NAMALWA (cell line): ENCODE data around the gene EFNB3.

ENCODE experiments used
- DNase-seq: peaks from one replicate; pipeline ENCODE4 v3.0.0-alpha.2; 2015; ENCODE audit warnings: low spot score

Gene EFNB3

GRCh38 chr17:7717756-7718350, 12.9 kb downstream of the EFNB3 start:
- DNase-seq = no peak

DNA sequence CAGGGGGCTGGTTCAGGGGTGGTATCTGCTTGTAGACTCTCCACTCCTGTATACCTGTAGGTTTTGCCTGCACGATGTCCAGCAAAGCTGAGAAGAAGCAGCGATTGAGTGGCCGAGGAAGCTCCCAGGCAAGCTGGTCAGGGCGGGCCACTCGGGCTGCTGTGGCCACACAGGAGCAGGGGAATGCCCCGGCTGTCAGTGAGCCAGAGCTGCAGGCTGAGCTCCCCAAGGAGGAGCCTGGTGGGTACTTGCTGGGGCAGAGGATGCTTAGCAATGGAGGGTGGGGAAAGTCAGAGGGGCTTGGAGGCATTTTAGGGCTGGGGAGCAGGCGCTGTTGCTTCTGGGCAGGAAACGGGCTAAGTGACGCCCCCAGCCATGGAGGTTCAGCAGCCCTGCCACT, 14.7 kb downstream of the EFNB3 start:
- DNase-seq = no peak

DNA sequence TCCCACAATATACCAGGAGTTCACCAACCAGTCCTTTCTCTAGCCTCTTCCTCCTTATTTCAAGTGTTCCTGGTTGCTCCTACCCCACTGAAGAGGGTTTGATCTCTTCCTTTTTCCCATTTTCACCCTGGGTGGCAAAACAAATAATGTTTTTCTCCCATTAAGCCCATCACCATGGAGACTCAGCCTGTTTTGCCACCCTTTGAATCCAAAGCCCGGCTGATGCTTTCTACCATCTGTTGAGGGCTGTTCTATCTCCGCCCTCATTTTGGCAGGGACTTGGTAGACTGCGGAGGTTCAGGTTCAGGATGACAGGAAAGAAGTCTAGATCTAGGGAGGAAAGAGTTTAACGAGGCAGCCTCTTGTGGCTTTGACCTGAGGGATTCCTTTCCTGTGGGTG, 15.1 kb downstream of the EFNB3 start:
- DNase-seq = no peak

DNA sequence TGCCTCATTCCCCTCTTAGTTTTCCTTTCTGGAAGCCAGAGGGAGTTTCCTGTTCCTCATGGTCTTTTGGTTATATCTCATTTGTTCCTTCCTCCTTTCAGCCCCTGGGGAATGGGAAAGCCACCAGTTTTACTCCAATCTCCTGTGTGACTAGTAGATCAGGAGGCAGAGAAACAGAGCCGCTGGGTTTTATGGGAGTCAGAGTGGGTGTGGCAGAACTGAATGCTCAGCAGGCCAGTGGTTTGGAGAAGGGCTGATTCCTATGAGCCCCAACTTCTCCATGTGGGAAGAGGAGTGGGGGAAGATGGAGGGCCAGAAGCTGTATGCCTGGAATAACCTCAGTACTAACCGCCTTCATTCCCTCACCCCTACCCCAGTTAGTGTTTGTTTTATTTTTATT, 16.6 kb downstream of the EFNB3 start:
- DNase-seq = no peak

- DNase-seq = no peak
Measured at GRCh38 chr17:7727886-7728285, 22.9 kb downstream of the EFNB3 start.

DNA sequence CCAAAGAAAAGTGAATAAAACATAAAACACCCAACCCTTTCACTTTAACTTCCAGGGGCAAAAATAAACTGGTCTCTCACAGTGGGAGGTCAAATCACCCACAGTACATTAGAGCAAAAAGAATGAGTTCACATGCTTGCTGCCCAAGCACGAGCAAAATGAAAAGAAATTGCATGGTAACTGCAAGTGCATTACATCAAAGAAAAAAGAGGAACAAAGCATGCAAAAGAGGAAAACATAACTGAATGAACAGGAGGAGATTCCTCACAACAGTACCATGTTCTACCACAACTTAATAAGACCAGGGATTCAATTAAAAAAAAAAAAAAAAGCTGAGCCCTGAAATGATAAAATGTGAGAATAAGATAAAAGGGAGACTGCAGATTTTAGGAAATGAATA, 24.8 kb downstream of the EFNB3 start:
- no peak for DNase-seq

GRCh38 chr17:7732981-7733539, 28.1 kb downstream of the EFNB3 start:
- DNase-seq = no peak

DNA sequence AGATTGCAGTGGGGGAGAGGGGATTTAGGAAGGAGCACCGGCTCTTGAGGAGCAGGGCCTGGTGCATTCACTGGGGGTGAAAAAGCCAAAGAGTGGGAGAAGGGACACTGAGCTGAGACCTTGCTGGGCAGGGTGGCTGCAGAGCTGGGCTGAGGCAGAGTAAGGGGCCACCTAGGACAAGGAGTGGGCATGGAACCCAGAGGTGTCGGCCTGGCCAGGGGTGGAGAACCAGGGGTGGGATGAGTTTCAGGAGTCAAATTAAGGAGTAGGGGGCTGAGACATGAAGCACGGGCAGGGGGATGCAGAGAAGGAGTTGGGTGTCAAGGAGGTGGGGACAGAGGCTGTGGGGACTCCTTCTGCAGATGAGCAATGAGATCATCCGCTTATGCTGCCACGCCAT, 32.6 kb downstream of the EFNB3 start:
- no peak for DNase-seq

DNA sequence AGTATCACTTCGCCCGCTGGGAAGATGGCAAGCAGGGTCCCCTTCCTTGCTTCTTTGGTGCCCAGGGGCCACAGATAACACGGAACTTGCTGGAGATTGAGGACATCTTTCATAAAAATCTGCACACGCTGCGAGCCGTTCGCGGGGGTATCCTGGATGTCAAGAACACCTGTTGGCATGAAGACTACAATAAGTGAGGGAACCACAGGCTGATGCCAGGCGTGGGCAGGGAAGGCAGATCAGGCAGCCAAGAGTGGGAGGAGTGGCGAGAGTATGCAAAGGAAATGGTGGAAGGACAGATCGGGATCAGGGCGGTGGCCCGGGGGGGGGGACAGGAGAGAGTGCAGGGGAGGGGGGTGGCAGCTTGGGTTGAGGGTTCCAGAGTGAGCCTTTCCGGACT, 34.7 kb downstream of the EFNB3 start:
- DNase-seq = no peak

DNA sequence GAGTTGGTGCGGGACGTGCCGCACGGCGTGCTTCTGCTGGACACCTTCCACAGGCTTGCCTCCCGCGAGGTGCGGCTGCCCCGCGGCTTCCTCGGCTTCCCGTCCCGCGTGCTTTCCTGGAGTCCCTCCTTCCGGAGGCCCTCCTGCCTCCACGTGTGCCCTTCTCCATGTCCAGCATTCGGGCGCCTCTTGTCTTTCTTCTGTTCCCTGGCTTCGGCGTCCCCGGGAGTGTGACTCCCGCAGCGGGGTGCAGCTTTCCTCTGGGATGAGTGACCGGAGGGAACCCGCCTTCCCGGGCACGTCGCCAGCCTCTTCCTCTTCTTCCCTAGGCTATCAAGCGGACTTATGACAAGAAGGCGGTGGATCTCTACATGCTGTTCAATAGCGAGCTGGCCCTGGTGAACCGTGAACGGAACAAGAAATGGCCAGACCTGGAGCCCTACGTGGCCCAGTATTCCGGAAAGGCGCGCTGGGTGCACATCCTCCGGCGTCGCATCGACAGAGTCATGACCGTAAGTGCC, 35.5 kb downstream of the EFNB3 start:
- no peak for DNase-seq

GRCh38 chr17:7742729-7743128, 37.7 kb downstream of the EFNB3 start:
- DNase-seq = no peak

- no peak for DNase-seq
Measured at GRCh38 chr17:7744416-7744815, 39.4 kb downstream of the EFNB3 start.

DNA sequence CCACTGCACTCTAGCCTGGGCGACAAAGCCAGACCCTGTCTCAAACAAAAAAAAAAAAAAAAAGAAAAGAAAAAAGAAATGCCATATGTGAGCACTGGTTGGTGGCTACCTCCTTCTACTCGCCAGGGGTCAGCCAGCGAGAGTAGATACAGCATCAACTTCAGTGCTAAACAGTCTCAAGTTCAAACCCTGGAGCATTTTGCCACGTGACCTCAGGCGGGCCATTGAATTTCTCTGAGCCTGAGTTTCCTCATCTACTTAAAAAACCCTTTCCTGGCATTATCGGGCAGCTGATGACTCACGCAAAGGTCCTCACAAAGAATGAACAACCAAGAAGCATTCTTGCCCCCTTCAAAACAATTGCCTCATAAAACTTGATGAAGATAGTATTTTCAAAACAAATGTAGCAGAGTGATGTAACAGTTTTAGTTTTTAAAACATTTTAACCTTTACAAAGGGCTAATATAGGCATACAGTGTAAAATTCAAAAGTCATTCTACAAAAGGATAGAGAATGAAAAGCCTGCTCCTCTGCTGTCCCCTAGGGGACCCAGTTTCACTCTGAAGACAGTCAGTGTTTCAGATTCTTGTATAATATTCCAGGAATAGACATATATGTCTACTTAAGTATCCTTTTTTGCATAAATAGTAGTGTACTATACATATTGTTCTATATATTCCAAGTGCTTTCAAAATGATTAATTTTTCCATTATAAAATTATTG, 40.9 kb downstream of the EFNB3 start:
- no peak for DNase-seq

DNA sequence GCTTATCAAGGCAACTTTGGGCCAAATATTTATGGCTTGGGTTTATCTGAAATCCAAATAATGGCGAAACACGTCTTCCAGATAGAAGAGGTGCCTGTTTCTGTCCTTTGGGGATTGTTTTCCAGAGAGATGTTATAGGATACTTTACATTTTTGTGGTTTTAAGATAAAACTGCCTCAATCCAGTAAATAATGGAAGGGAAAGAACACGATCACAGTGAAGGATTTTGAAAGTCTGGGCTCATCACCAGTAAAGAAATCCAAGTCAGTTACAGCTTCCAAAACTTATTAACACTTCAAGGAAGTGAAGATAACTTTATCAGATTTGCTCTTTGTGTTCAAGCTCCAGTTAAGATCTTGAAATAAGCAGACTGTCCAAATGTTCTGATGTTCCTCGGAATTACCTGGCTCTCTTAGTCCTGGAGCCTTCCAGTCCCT, 42.7 kb downstream of the EFNB3 start:
- no peak for DNase-seq

GRCh38 chr17:7748076-7748775, 43.2 kb downstream of the EFNB3 start:
- no peak for DNase-seq

DNA sequence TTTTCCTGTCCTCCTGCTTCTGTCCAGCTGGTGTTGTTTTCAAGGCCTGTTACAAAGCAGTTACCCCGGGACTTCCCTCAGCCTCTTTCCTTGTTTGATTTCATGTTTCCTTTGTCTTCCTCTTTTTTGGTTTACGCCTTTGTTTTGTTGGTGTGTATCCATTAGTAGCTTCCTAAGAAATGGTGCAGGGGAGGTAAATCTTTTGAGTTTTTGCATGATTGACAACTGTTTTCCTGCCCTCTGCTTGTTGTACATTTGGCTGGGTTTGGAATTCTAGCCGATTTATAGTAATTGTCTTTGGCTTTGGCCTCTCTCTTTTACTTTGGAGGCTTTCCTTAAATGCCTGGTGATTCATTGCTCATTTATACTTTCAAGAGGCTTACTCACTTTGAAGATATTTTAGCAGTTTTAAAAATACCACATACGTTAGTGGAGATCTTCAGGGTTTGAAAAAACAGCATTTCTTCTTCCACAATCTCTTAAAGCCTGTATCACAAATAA, 45.4 kb downstream of the EFNB3 start:
- DNase-seq = no peak

GRCh38 chr17:7754656-7755055, 49.7 kb downstream of the EFNB3 start:
- DNase-seq = no peak

DNA sequence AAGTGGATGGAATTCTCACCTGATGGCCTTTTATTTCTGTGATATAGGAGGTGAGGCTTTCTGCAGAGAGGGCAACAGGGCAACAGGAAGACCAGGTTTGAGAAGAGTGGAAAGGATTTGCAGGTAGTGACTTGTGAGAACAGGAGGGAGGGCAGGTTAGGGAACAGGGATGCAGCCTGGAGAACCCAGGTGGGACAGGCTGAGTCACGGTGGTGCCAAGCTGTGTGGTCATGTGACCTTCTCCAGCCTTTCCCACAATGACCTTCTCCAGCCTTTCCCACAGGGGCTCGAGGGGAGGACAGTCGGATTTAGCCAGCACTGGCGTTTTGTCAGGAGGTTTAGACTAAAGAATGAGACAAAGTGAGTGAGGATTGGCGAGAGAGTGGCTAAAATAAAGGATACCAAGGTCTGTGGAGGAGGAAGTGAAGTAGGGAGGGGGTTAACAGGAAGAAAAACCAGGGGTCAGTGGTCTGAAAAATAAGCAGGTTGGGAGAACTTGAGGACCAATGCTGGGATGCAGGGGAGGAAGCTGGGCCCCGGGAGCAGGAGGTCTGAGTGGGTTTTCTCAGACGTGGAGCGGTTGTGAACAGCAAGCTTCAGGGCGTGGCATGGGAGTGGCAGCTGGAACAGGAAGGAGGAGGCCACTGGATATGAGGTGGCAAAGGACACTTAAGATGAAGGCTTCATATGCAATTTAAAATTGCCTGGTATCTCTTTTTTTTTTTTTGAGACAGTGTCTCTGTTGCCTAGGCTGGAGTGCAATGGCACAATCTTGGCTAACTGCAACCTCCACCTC, 50.3 kb downstream of the EFNB3 start:
- no peak for DNase-seq

GRCh38 chr17:7756968-7757367, 52.0 kb downstream of the EFNB3 start:
- no peak for DNase-seq
